HFF-Myc (cell line): ENCODE data around the gene RIN3.
A peak's percentile ranks its signal among the peaks of the same experiment; 100 is the strongest.
"Not testable (repeated sequence)": the region's sequence is repeated elsewhere in the genome, so short reads cannot be mapped to it uniquely, and the experiment has no call there.

Experiments used
- DNase-seq: peaks from one replicate; pipeline ENCODE4 v3.0.0-alpha.2; 2011; ENCODE audit warnings: low read depth; ENCODE audit errors: extremely low read depth
- H3K4me3 ChIP-seq: replicated peaks from 2 replicates; pipeline ENCODE4 v1.5.1; 2011; ENCODE audit warnings: low read depth, mild to moderate bottlenecking, control low read depth, low read length
- CTCF ChIP-seq: IDR thresholded peaks from 2 replicates; pipeline ENCODE4 v1.5.1; 2012; ENCODE audit warnings: mild to moderate bottlenecking, low read depth, low read length, control low read depth; ENCODE audit errors: missing control alignments

Gene RIN3

GRCh38 chr14:92710001-92710341, 196.4 kb downstream of the RIN3 start:
- no peak for DNase-seq
- H3K4me3 ChIP-seq = no peak overlapping the region
- no peak for TF ChIP-seq CTCF

GRCh38 chr14:92711976-92712653, 198.5 kb downstream of the RIN3 start:
- no peak for DNase-seq
- no peak overlapping the region for H3K4me3 ChIP-seq
- TF ChIP-seq CTCF = no peak

GRCh38 chr14:92712654-92713051, 199.1 kb downstream of the RIN3 start:
- no peak overlapping the region for H3K4me3 ChIP-seq
- no peak for TF ChIP-seq CTCF
- DNase-seq = no peak

GRCh38 chr14:92714739-92715307, 201.2 kb downstream of the RIN3 start:
- not testable (repeated sequence) for H3K4me3 ChIP-seq
- DNase-seq = peak; percentile 45
- peak; percentile 84 for TF ChIP-seq CTCF

- no peak overlapping the region for H3K4me3 ChIP-seq
- DNase-seq = no peak
- no peak for TF ChIP-seq CTCF
Measured at GRCh38 chr14:92716131-92716530, 202.6 kb downstream of the RIN3 start.

- no peak overlapping the region for H3K4me3 ChIP-seq
- no peak for DNase-seq
Measured at GRCh38 chr14:92717571-92718042, 204.0 kb downstream of the RIN3 start.

More at GRCh38 chr14:92717571-92718042, 204.0 kb downstream of the RIN3 start:
- TF ChIP-seq CTCF = no peak
